ENCODE data around the gene TPH2.

TPH2 gene

GRCh38 chr12:72037006-72037795 lies 98.6 kb downstream of the TPH2 start:
- no peaks in the 10 kb centered on the region for H3K4me1 ChIP-seq (ENCODE audit: control insufficient read depth, insufficient read depth, low read length)
- no peaks in the 10 kb centered on the region for H3K9me3 ChIP-seq (ENCODE audit: control insufficient read depth, low read length)
- no peak overlapping the region for H3K9ac ChIP-seq (ENCODE audit: low read length)
- no peaks in the 10 kb centered on the region for H3K36me3 ChIP-seq (ENCODE audit: control insufficient read depth, insufficient read depth, low read length)
- H3K4me3 ChIP-seq (ENCODE audit: low read length) = no peak overlapping the region
- H3K27me3 ChIP-seq (ENCODE audit: control insufficient read depth, insufficient read depth, low read length) = no peaks in the 10 kb centered on the region

GRCh38 chr12:72041811-72042210 lies 103.2 kb downstream of the TPH2 start:
- Histone ChIP-seq H3K36me3 (ENCODE audit: control insufficient read depth, insufficient read depth, low read length) (no peaks in the 10 kb centered on the region), H3K9me3 (ENCODE audit: control insufficient read depth, low read length) (no peaks in the 10 kb centered on the region), H3K4me1 (ENCODE audit: control insufficient read depth, insufficient read depth, low read length) (no peaks in the 10 kb centered on the region), H3K27me3 (ENCODE audit: control insufficient read depth, insufficient read depth, low read length) (no peaks in the 10 kb centered on the region), H3K9ac (ENCODE audit: low read length) (no peak overlapping the region), H3K4me3 (ENCODE audit: low read length) (no peak overlapping the region)

DNA sequence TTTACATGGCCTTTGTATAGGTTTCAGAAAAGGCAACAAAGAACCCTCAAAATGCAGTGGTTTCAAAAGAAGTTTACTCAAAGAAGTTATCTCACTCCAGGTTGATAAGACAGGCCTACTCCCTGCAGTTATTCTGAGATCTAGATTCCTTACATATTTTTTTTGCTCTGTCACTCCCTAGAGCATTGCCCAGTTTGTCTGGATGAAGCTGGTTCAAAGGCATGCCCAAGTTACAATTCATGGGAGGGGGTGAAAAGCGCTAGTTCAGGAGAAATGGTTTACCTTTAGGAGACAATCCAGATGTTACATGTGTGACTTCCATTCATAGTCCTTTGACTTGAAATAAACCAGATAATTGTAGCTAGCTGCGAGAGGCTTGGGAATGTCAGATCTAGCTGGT lies 115.0 kb downstream of the TPH2 start:
- Histone ChIP-seq H3K27me3 (ENCODE audit: control insufficient read depth, insufficient read depth, low read length) (no peaks in the 10 kb centered on the region), H3K4me3 (ENCODE audit: low read length) (no peak overlapping the region), H3K9ac (ENCODE audit: low read length) (no peak overlapping the region), H3K4me1 (ENCODE audit: control insufficient read depth, insufficient read depth, low read length) (peaks cover 10% of the 10 kb centered on the region), H3K9me3 (ENCODE audit: control insufficient read depth, low read length) (no peaks in the 10 kb centered on the region), H3K36me3 (ENCODE audit: control insufficient read depth, insufficient read depth, low read length) (no peaks in the 10 kb centered on the region)

DNA sequence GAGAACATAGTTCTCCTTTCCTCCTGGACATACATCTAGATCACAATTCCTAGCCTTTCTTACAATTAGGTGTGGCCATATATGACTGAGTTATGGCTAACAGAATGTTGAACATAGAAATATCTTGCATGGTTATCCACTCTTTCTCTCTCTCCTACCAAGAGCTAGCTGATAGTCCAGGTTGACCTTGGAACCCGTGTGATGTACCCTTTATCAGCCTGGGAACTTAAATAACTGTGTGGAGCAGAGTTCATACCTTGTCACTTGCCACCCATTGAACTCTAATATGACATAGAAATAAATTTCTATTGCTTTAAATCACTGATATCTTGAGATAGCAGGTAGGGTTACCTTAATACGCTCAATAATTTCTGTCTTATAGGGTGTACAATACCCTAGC lies 115.9 kb downstream of the TPH2 start:
- Histone ChIP-seq H3K4me1 (ENCODE audit: control insufficient read depth, insufficient read depth, low read length) (peaks cover 10% of the 10 kb centered on the region), H3K9me3 (ENCODE audit: control insufficient read depth, low read length) (no peaks in the 10 kb centered on the region), H3K4me3 (ENCODE audit: low read length) (no peak overlapping the region), H3K27me3 (ENCODE audit: control insufficient read depth, insufficient read depth, low read length) (no peaks in the 10 kb centered on the region), H3K9ac (ENCODE audit: low read length) (no peak overlapping the region), H3K36me3 (ENCODE audit: control insufficient read depth, insufficient read depth, low read length) (no peaks in the 10 kb centered on the region)

GRCh38 chr12:72057330-72057914 lies 118.8 kb downstream of the TPH2 start:
- no peaks in the 10 kb centered on the region for H3K9me3 ChIP-seq (ENCODE audit: control insufficient read depth, low read length)
- peaks cover 10% of the 10 kb centered on the region for H3K4me1 ChIP-seq (ENCODE audit: control insufficient read depth, insufficient read depth, low read length)
- no peaks in the 10 kb centered on the region for H3K36me3 ChIP-seq (ENCODE audit: control insufficient read depth, insufficient read depth, low read length)
- H3K4me3 ChIP-seq (ENCODE audit: low read length) = no peak overlapping the region
- H3K9ac ChIP-seq (ENCODE audit: low read length) = no peak overlapping the region
- no peaks in the 10 kb centered on the region for H3K27me3 ChIP-seq (ENCODE audit: control insufficient read depth, insufficient read depth, low read length)

- H3K4me3 ChIP-seq (ENCODE audit: low read length) = no peak overlapping the region
Measured at GRCh38 chr12:72063073-72063472, 124.4 kb downstream of the TPH2 start.

DNA sequence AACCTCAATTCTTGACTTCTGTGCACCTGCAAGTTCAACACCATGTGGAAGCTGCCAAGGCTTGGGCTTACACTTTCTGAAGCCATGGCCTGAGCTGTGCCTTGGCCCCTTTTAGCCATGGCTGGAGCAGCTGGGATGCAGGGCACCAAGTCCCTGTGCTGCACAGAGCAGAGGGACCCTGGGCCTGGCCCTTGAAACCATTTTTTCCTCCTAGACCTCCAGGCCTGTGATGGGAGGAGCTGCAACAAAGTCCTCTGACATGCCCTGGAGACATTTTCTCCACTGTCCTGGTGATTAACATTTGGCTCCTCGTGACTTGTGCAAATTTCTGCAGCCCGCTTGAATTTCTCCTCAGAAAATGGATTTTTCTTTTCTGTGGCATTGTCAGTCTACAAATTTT lies 132.4 kb downstream of the TPH2 start:
- Histone ChIP-seq H3K9me3 (ENCODE audit: control insufficient read depth, low read length) (no peaks in the 10 kb centered on the region), H3K9ac (ENCODE audit: low read length) (no peak overlapping the region), H3K4me3 (ENCODE audit: low read length) (no peak overlapping the region), H3K27me3 (ENCODE audit: control insufficient read depth, insufficient read depth, low read length) (no peaks in the 10 kb centered on the region), H3K4me1 (ENCODE audit: control insufficient read depth, insufficient read depth, low read length) (no peaks in the 10 kb centered on the region), H3K36me3 (ENCODE audit: control insufficient read depth, insufficient read depth, low read length) (no peaks in the 10 kb centered on the region)

More at GRCh38 chr12:72063073-72063472, 124.4 kb downstream of the TPH2 start:
- Histone ChIP-seq H3K4me1 (ENCODE audit: control insufficient read depth, insufficient read depth, low read length) (no peaks in the 10 kb centered on the region), H3K9ac (ENCODE audit: low read length) (no peak overlapping the region), H3K9me3 (ENCODE audit: control insufficient read depth, low read length) (no peaks in the 10 kb centered on the region), H3K27me3 (ENCODE audit: control insufficient read depth, insufficient read depth, low read length) (no peaks in the 10 kb centered on the region), H3K36me3 (ENCODE audit: control insufficient read depth, insufficient read depth, low read length) (no peaks in the 10 kb centered on the region)

GRCh38 chr12:72072592-72073212 lies 134.1 kb downstream of the TPH2 start:
- Histone ChIP-seq H3K4me3 (ENCODE audit: low read length) (no peak overlapping the region), H3K4me1 (ENCODE audit: control insufficient read depth, insufficient read depth, low read length) (no peaks in the 10 kb centered on the region), H3K9ac (ENCODE audit: low read length) (no peak overlapping the region), H3K9me3 (ENCODE audit: control insufficient read depth, low read length) (no peaks in the 10 kb centered on the region), H3K36me3 (ENCODE audit: control insufficient read depth, insufficient read depth, low read length) (no peaks in the 10 kb centered on the region), H3K27me3 (ENCODE audit: control insufficient read depth, insufficient read depth, low read length) (no peaks in the 10 kb centered on the region)

GRCh38 chr12:72074065-72074464 lies 135.4 kb downstream of the TPH2 start:
- no peak overlapping the region for H3K9ac ChIP-seq (ENCODE audit: low read length)
- no peaks in the 10 kb centered on the region for H3K27me3 ChIP-seq (ENCODE audit: control insufficient read depth, insufficient read depth, low read length)
- no peaks in the 10 kb centered on the region for H3K9me3 ChIP-seq (ENCODE audit: control insufficient read depth, low read length)
- H3K4me1 ChIP-seq (ENCODE audit: control insufficient read depth, insufficient read depth, low read length) = no peaks in the 10 kb centered on the region
- no peak overlapping the region for H3K4me3 ChIP-seq (ENCODE audit: low read length)
- no peaks in the 10 kb centered on the region for H3K36me3 ChIP-seq (ENCODE audit: control insufficient read depth, insufficient read depth, low read length)

GRCh38 chr12:72074956-72075355 lies 136.3 kb downstream of the TPH2 start:
- Histone ChIP-seq H3K27me3 (ENCODE audit: control insufficient read depth, insufficient read depth, low read length) (no peaks in the 10 kb centered on the region), H3K4me1 (ENCODE audit: control insufficient read depth, insufficient read depth, low read length) (no peaks in the 10 kb centered on the region), H3K4me3 (ENCODE audit: low read length) (no peak overlapping the region), H3K36me3 (ENCODE audit: control insufficient read depth, insufficient read depth, low read length) (no peaks in the 10 kb centered on the region), H3K9me3 (ENCODE audit: control insufficient read depth, low read length) (no peaks in the 10 kb centered on the region), H3K9ac (ENCODE audit: low read length) (no peak overlapping the region)

DNA sequence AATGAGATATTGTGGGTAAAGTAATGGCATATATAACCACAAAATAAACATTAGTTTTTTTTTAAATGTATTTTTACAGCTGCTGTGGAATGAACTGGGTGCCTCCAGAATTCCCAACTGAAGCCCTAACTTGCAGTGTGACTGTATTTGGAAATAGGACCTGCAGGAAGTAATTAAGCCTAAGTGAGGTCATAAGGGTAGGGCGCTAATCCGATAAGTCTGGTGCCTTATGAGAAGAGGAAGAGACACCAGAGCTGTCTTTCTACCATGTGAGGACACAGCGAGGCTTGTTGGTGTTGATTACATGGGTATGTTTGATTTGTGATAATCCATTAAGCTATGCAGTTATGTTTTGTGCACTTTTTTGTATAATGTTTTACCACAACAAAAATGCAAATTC lies 136.8 kb downstream of the TPH2 start:
- no peaks in the 10 kb centered on the region for H3K9me3 ChIP-seq (ENCODE audit: control insufficient read depth, low read length)
- H3K36me3 ChIP-seq (ENCODE audit: control insufficient read depth, insufficient read depth, low read length) = no peaks in the 10 kb centered on the region
- no peaks in the 10 kb centered on the region for H3K27me3 ChIP-seq (ENCODE audit: control insufficient read depth, insufficient read depth, low read length)
- H3K4me1 ChIP-seq (ENCODE audit: control insufficient read depth, insufficient read depth, low read length) = no peaks in the 10 kb centered on the region
- no peak overlapping the region for H3K4me3 ChIP-seq (ENCODE audit: low read length)
- H3K9ac ChIP-seq (ENCODE audit: low read length) = no peak overlapping the region

- Histone ChIP-seq H3K36me3 (ENCODE audit: control insufficient read depth, insufficient read depth, low read length) (no peaks in the 10 kb centered on the region), H3K4me3 (ENCODE audit: low read length) (no peak overlapping the region), H3K9me3 (ENCODE audit: control insufficient read depth, low read length) (no peaks in the 10 kb centered on the region), H3K9ac (ENCODE audit: low read length) (no peak overlapping the region), H3K27me3 (ENCODE audit: control insufficient read depth, insufficient read depth, low read length) (no peaks in the 10 kb centered on the region), H3K4me1 (ENCODE audit: control insufficient read depth, insufficient read depth, low read length) (no peaks in the 10 kb centered on the region)
Measured at GRCh38 chr12:72075891-72076557, 137.4 kb downstream of the TPH2 start.
